ENCODE data around the gene WAC. TPM values are rescaled to one million over a fixed set of nuclear protein-coding genes. Genes with fewer than 3 reads are reported as not detected.

WAC gene
- total RNA-seq, 2 donors from 2014 or later, result 78.3 to 135 TPM

- Histone ChIP-seq H3K9me3 (no peaks in the 10 kb centered on the region), H3K36me3 (no peaks in the 10 kb centered on the region), H3K27ac (no peak overlapping the region), H3K4me1 (peaks cover 14% of the 10 kb centered on the region), H3K4me3 (no peak overlapping the region), H3K9ac (ENCODE audit: low read depth in 2 of 2, low read length in 2 of 2) (no peak overlapping the region), H3K27me3 (no peaks in the 10 kb centered on the region)
- DNase-seq, result no peak
- TF ChIP-seq CTCF (IDR thresholded peaks at IDR 0.05), result no peak
- intact Hi-C loops (cut with DNase I), result no loop called here
Observed at GRCh38 chr10:28578454-28578853, 45.5 kb downstream of the WAC start.

GRCh38 chr10:28580825-28581224, 47.9 kb downstream of the WAC start:
- DNase-seq, result no peak
- Histone ChIP-seq H3K9me3 (no peaks in the 10 kb centered on the region), H3K36me3 (no peaks in the 10 kb centered on the region), H3K4me3 (no peak overlapping the region), H3K27me3 (no peaks in the 10 kb centered on the region), H3K9ac (ENCODE audit: low read depth in 2 of 2, low read length in 2 of 2) (no peak overlapping the region), H3K27ac (no peak overlapping the region), H3K4me1 (no peaks in the 10 kb centered on the region)
- TF ChIP-seq CTCF (IDR thresholded peaks at IDR 0.05), result no peak
- intact Hi-C loops (cut with DNase I), result loop anchor here (10.0 kb wide), 1 partner anchor 146 kb away; no protein-coding TSS in a partner anchor

GRCh38 chr10:28581916-28582315, 49.0 kb downstream of the WAC start:
- TF ChIP-seq CTCF (IDR thresholded peaks at IDR 0.05), result no peak
- no peak overlapping the region for H3K27ac ChIP-seq
- DNase-seq, result no peak
- H3K9ac ChIP-seq (ENCODE audit: low read depth in 2 of 2, low read length in 2 of 2), result no peak overlapping the region
- no peaks in the 10 kb centered on the region for H3K27me3 ChIP-seq
- intact Hi-C loops (cut with DNase I), result loop anchor here (10.0 kb wide), 1 partner anchor 147 kb away; no protein-coding TSS in a partner anchor
- H3K9me3 ChIP-seq, result no peaks in the 10 kb centered on the region
- H3K36me3 ChIP-seq, result no peaks in the 10 kb centered on the region
- H3K4me1 ChIP-seq, result no peaks in the 10 kb centered on the region
- H3K4me3 ChIP-seq, result no peak overlapping the region

GRCh38 chr10:28585076-28585475, 52.2 kb downstream of the WAC start:
- H3K9ac ChIP-seq (ENCODE audit: low read depth in 2 of 2, low read length in 2 of 2), result no peak overlapping the region
- no peak overlapping the region for H3K27ac ChIP-seq
- no peak overlapping the region for H3K4me3 ChIP-seq
- H3K9me3 ChIP-seq, result no peaks in the 10 kb centered on the region
- intact Hi-C loops (cut with DNase I), result loop anchor here (10.0 kb wide), 1 partner anchor 150 kb away; no protein-coding TSS in a partner anchor
- no peaks in the 10 kb centered on the region for H3K27me3 ChIP-seq
- DNase-seq, result no peak
- peaks cover 9% of the 10 kb centered on the region for H3K4me1 ChIP-seq
- TF ChIP-seq CTCF (IDR thresholded peaks at IDR 0.05), result no peak
- H3K36me3 ChIP-seq, result no peaks in the 10 kb centered on the region

GRCh38 chr10:28586176-28586575, 53.3 kb downstream of the WAC start:
- TF ChIP-seq CTCF (IDR thresholded peaks at IDR 0.05), result no peak
- H3K4me1 ChIP-seq, result peaks cover 9% of the 10 kb centered on the region
- DNase-seq, result no peak
- no peak overlapping the region for H3K27ac ChIP-seq
- intact Hi-C loops (cut with DNase I), result loop anchor here (10.0 kb wide), 1 partner anchor 151 kb away; no protein-coding TSS in a partner anchor
- no peaks in the 10 kb centered on the region for H3K27me3 ChIP-seq
- H3K4me3 ChIP-seq, result no peak overlapping the region
- peaks cover 6% of the 10 kb centered on the region for H3K36me3 ChIP-seq
- no peak overlapping the region for H3K9ac ChIP-seq (ENCODE audit: low read depth in 2 of 2, low read length in 2 of 2)
- H3K9me3 ChIP-seq, result no peaks in the 10 kb centered on the region
